Neural progenitor cell (in vitro differentiated cells): ENCODE results near the gene UBE2J1. TPM values are rescaled to one million over a fixed set of nuclear protein-coding genes. Genes with fewer than 3 reads are reported as not detected.

Experiments used
- DNase-seq: peaks from one replicate; pipeline ENCODE4 v3.0.0-alpha.2; 2016; ENCODE audit warnings: low spot score
- H2AFZ ChIP-seq: fragments of 200-600 bp; sonication (generic); replicated peaks from 2 replicates; pipeline ENCODE4 v1.6.1; 2016; ENCODE audit warnings: antibody characterized with exemption
- H3F3A ChIP-seq: fragments of 200-600 bp; sonication (generic); 2 replicates; pipeline ENCODE4 v1.6.1; 2016; ENCODE audit warnings: antibody characterized with exemption, low read depth
- H3K27ac ChIP-seq: fragments of 200-600 bp; sonication (generic); 2 replicates; pipeline ENCODE4 v1.5.1; 2016; ENCODE audit warnings: mild to moderate bottlenecking
- H3K27me3 ChIP-seq: fragments of 200-600 bp; sonication (generic); 2 replicates; pipeline ENCODE4 v1.6.1; 2016; ENCODE audit warnings: mild to moderate bottlenecking, moderate library complexity
- H3K36me3 ChIP-seq: fragments of 200-600 bp; sonication (generic); 2 replicates; pipeline ENCODE4 v1.5.1; 2016
- H3K4me1 ChIP-seq: fragments of 200-600 bp; sonication (generic); 2 replicates; pipeline ENCODE4 v1.6.1; 2016; ENCODE audit warnings: mixed run types
- H3K4me2 ChIP-seq: fragments of 200-600 bp; sonication (generic); 2 replicates; pipeline ENCODE4 v1.6.1; 2016
- H3K4me3 ChIP-seq: fragments of 200-600 bp; sonication (generic); 2 replicates; pipeline ENCODE4 v1.5.1; 2016
- H3K79me2 ChIP-seq: fragments of 200-600 bp; sonication (generic); 2 replicates; pipeline ENCODE4 v1.6.1; 2016; ENCODE audit warnings: low read depth
- H3K9ac ChIP-seq: fragments of 200-600 bp; sonication (generic); 2 replicates; pipeline ENCODE4 v1.6.1; 2016
- H3K9me3 ChIP-seq: fragments of 200-600 bp; sonication (generic); 2 replicates; pipeline ENCODE4 v1.5.1; 2016; ENCODE audit warnings: low read depth
- H4K20me1 ChIP-seq: fragments of 200-600 bp; sonication (generic); 2 replicates; pipeline ENCODE4 v1.6.1; 2016; ENCODE audit warnings: low read depth
- H3K27ac Mint-ChIP-seq: 3 replicates; pipeline ENCODE4 v1.8.0; 2021; ENCODE audit warnings: mixed read lengths
- H3K27me3 Mint-ChIP-seq: 2 replicates; pipeline ENCODE4 v1.8.0; 2022; ENCODE audit warnings: low read depth, mild to moderate bottlenecking, inconsistent platforms, moderate library complexity, mixed read lengths; ENCODE audit not compliant: insufficient read depth
- H3K36me3 Mint-ChIP-seq: 3 replicates; pipeline ENCODE4 v1.8.0; 2021; ENCODE audit warnings: mixed read lengths
- H3K4me1 Mint-ChIP-seq: 3 replicates; pipeline ENCODE4 v1.8.0; 2021; ENCODE audit warnings: mixed read lengths
- H3K4me3 Mint-ChIP-seq: 3 replicates; pipeline ENCODE4 v1.8.0; 2021; ENCODE audit warnings: mild to moderate bottlenecking, moderate library complexity, mixed read lengths
- H3K9me3 Mint-ChIP-seq: 3 replicates; pipeline ENCODE4 v1.8.0; 2020; ENCODE audit warnings: mixed read lengths
- CTCF ChIP-seq: fragments of 200-600 bp; sonication (generic); IDR thresholded peaks from 2 replicates; pipeline ENCODE4 v1.5.1; 2017; ENCODE audit warnings: antibody characterized with exemption, mild to moderate bottlenecking
- EZH2 ChIP-seq: fragments of 200-600 bp; sonication (generic); IDR thresholded peaks from 2 replicates; pipeline ENCODE4 v1.6.1; 2017; ENCODE audit warnings: antibody characterized with exemption, mild to moderate bottlenecking, moderate library complexity
- EZH2phosphoT487 ChIP-seq: fragments of 200-600 bp; sonication (generic); IDR thresholded peaks from 2 replicates; pipeline ENCODE4 v1.6.1; 2017; ENCODE audit warnings: antibody characterized with exemption
- total RNA-seq: library from RNA; depleted of rRNA; stranded (reverse); fragments of >200 nt; gene quantifications from 2 replicates; pipeline ENCODE4 v1.2.3, GENCODE V29; 2015; ENCODE audit warnings: low replicate concordance

Gene UBE2J1
- total RNA-seq, 1 donor from 2014 or later = 43.0 TPM

- H3K36me3 ChIP-seq = no peaks in the 10 kb centered on the region
- Mint-ChIP-seq H3K4me3 (no peak overlapping the region), H3K9me3 (no peaks in the 10 kb centered on the region), H3K27ac (no peak overlapping the region), H3K36me3 (peaks cover 12% of the 10 kb centered on the region), H3K4me1 (peaks cover 8% of the 10 kb centered on the region), H3K27me3 (peaks cover 2% of the 10 kb centered on the region)
- no peaks in the 10 kb centered on the region for H4K20me1 ChIP-seq
- no peaks in the 10 kb centered on the region for H3K27me3 ChIP-seq
- peaks cover 4% of the 10 kb centered on the region for H3K4me1 ChIP-seq
- TF ChIP-seq CTCF (no peak), EZH2phosphoT487 (no peak), EZH2 (no peak)
- no peaks in the 10 kb centered on the region for H3F3A ChIP-seq
- H3K4me3 ChIP-seq = no peak overlapping the region
- no peaks in the 10 kb centered on the region for H3K79me2 ChIP-seq
- H3K9ac ChIP-seq = no peak overlapping the region
- no peak for DNase-seq
- H3K9me3 ChIP-seq = no peaks in the 10 kb centered on the region
- no peak overlapping the region for H3K27ac ChIP-seq
- H3K4me2 ChIP-seq = no peak overlapping the region
- no peak overlapping the region for H2AFZ ChIP-seq
These were observed 36.3 kb upstream of the UBE2J1 start for GRCh38 chr6:89388846-89389245.

GRCh38 chr6:89387516-89388201, 35.1 kb upstream of the UBE2J1 start:
- H3K9me3 Mint-ChIP-seq = no peaks in the 10 kb centered on the region
- no peak for DNase-seq
- Histone ChIP-seq H3K9ac (no peak overlapping the region), H4K20me1 (no peaks in the 10 kb centered on the region), H3K27ac (no peak overlapping the region), H3K36me3 (no peaks in the 10 kb centered on the region), H3K27me3 (no peaks in the 10 kb centered on the region), H2AFZ (no peak overlapping the region), H3K4me2 (no peak overlapping the region), H3K9me3 (no peaks in the 10 kb centered on the region), H3F3A (no peaks in the 10 kb centered on the region), H3K79me2 (no peaks in the 10 kb centered on the region), H3K4me3 (no peak overlapping the region), H3K4me1 (peaks cover 4% of the 10 kb centered on the region)
- peaks cover 10% of the 10 kb centered on the region for H3K4me1 Mint-ChIP-seq
- H3K27me3 Mint-ChIP-seq = peaks cover 2% of the 10 kb centered on the region
- H3K27ac Mint-ChIP-seq = peak overlapping the region; percentile 43
- no peak overlapping the region for H3K4me3 Mint-ChIP-seq
- peaks cover 12% of the 10 kb centered on the region for H3K36me3 Mint-ChIP-seq
- no peak for TF ChIP-seq EZH2
- no peak for TF ChIP-seq EZH2phosphoT487
- no peak for TF ChIP-seq CTCF

GRCh38 chr6:89386917-89387491, 34.5 kb upstream of the UBE2J1 start:
- TF ChIP-seq EZH2 (no peak), CTCF (no peak), EZH2phosphoT487 (no peak)
- H3K27ac Mint-ChIP-seq = no peak overlapping the region

More at GRCh38 chr6:89386917-89387491, 34.5 kb upstream of the UBE2J1 start:
- H3F3A ChIP-seq = no peaks in the 10 kb centered on the region
- Mint-ChIP-seq H3K9me3 (no peaks in the 10 kb centered on the region), H3K4me3 (no peak overlapping the region), H3K27me3 (peaks cover 2% of the 10 kb centered on the region), H3K4me1 (peaks cover 10% of the 10 kb centered on the region), H3K36me3 (peaks cover 12% of the 10 kb centered on the region)
- H3K36me3 ChIP-seq = no peaks in the 10 kb centered on the region
- no peaks in the 10 kb centered on the region for H3K9me3 ChIP-seq
- H2AFZ ChIP-seq = no peak overlapping the region
- H3K79me2 ChIP-seq = no peaks in the 10 kb centered on the region
- H3K4me2 ChIP-seq = no peak overlapping the region
- H3K4me3 ChIP-seq = no peak overlapping the region
- H3K27me3 ChIP-seq = no peaks in the 10 kb centered on the region
- H3K27ac ChIP-seq = no peak overlapping the region
- no peaks in the 10 kb centered on the region for H4K20me1 ChIP-seq
- no peak for DNase-seq
- no peak overlapping the region for H3K9ac ChIP-seq
- H3K4me1 ChIP-seq = peaks cover 4% of the 10 kb centered on the region
